ENCODE measurements around the gene FAM3A.

Gene FAM3A

DNA sequence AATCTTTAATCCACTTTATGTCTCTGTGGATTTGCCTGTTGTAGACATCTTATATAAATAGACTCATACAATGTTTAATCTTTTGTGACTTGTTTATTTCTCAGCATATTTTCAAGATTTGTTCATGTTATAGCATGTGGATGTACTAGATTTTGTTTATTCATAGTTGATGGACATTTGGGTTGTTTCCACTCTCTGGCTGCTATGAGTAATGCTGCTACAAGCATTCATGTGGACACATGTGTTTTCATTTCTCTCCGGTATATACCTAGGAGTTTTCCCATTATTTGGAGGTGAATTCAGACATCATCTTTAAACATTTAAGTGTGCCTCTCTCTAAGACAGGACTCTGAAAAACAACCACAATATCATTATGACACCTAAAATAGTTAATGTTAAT, 33.7 kb upstream of the FAM3A start:
- H3K79me2 ChIP-seq (ENCODE audit: insufficient read depth, low read length): peaks cover 41% of the 10 kb centered on the region
- no peaks in the 10 kb centered on the region for H3K9me3 ChIP-seq (ENCODE audit: insufficient read depth, low read depth, low read length)
- peaks cover 4% of the 10 kb centered on the region; the same call in 1 of the 2 replicates for H3K36me3 ChIP-seq (ENCODE audit: insufficient read depth, low read length)

GRCh38 chrX:154548028-154548316, 31.9 kb upstream of the FAM3A start:
- Histone ChIP-seq H3K9me2 (replicated peaks; ENCODE audit: low read depth, low read length) (no peaks in the 10 kb centered on the region), H3K4me1 (ENCODE audit: insufficient read depth, low read length, poor library complexity, severe bottlenecking) (peaks cover 30% of the 10 kb centered on the region), H3K9ac (ENCODE audit: low read depth, low read length, poor library complexity, severe bottlenecking) (peak overlapping the region; percentile 91), H4K20me1 (ENCODE audit: insufficient read depth, low read length, poor library complexity, severe bottlenecking) (no peaks in the 10 kb centered on the region), H3K4me2 (ENCODE audit: low read depth, low read length, poor library complexity, severe bottlenecking) (peak overlapping the region; percentile 95), H3K27me3 (ENCODE audit: insufficient read depth, low read length, poor library complexity, severe bottlenecking) (no peaks in the 10 kb centered on the region), H3K36me3 (ENCODE audit: insufficient read depth, low read length) (no peaks in the 10 kb centered on the region), H3K79me2 (ENCODE audit: insufficient read depth, low read length) (peaks cover 44% of the 10 kb centered on the region), H3K9me3 (ENCODE audit: insufficient read depth, low read depth, low read length) (no peaks in the 10 kb centered on the region), H2AFZ (ENCODE audit: low read length) (peak overlapping the region; percentile 78; the same call in 1 of the 2 replicates), H3K4me3 (ENCODE audit: low read length, poor library complexity, severe bottlenecking) (peak overlapping the region; percentile 87), H3F3A (ENCODE audit: low read depth) (no peaks in the 10 kb centered on the region)
- TF ChIP-seq, protein P1, sequence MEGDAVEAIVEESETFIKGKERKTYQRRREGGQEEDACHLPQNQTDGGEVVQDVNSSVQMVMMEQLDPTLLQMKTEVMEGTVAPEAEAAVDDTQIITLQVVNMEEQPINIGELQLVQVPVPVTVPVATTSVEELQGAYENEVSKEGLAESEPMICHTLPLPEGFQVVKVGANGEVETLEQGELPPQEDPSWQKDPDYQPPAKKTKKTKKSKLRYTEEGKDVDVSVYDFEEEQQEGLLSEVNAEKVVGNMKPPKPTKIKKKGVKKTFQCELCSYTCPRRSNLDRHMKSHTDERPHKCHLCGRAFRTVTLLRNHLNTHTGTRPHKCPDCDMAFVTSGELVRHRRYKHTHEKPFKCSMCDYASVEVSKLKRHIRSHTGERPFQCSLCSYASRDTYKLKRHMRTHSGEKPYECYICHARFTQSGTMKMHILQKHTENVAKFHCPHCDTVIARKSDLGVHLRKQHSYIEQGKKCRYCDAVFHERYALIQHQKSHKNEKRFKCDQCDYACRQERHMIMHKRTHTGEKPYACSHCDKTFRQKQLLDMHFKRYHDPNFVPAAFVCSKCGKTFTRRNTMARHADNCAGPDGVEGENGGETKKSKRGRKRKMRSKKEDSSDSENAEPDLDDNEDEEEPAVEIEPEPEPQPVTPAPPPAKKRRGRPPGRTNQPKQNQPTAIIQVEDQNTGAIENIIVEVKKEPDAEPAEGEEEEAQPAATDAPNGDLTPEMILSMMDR (conservative IDR thresholded peaks at IDR 0.05; ENCODE audit: low read length): no peak
- no peak for TF ChIP-seq EZH2phosphoT487 (IDR thresholded peaks at IDR 0.05; ENCODE audit: borderline replicate concordance)

More for the DNA sequence above, 33.7 kb upstream of the FAM3A start:
- no peaks in the 10 kb centered on the region for H3K27me3 ChIP-seq (ENCODE audit: insufficient read depth, low read length, poor library complexity, severe bottlenecking)
- H3K9me2 ChIP-seq (replicated peaks; ENCODE audit: low read depth, low read length): no peaks in the 10 kb centered on the region
- H3K4me3 ChIP-seq (ENCODE audit: low read length, poor library complexity, severe bottlenecking): peak overlapping the region; percentile 25
- no peaks in the 10 kb centered on the region for H3F3A ChIP-seq (ENCODE audit: low read depth)
- no peak overlapping the region for H2AFZ ChIP-seq (ENCODE audit: low read length)
- H3K9ac ChIP-seq (ENCODE audit: low read depth, low read length, poor library complexity, severe bottlenecking): no peak overlapping the region
- no peak for TF ChIP-seq EZH2phosphoT487 (IDR thresholded peaks at IDR 0.05; ENCODE audit: borderline replicate concordance)
- TF ChIP-seq, protein P1 (conservative IDR thresholded peaks at IDR 0.05; ENCODE audit: low read length): no peak
- peaks cover 20% of the 10 kb centered on the region for H3K4me1 ChIP-seq (ENCODE audit: insufficient read depth, low read length, poor library complexity, severe bottlenecking)
- no peaks in the 10 kb centered on the region for H4K20me1 ChIP-seq (ENCODE audit: insufficient read depth, low read length, poor library complexity, severe bottlenecking)
- peak overlapping the region; percentile 95 for H3K4me2 ChIP-seq (ENCODE audit: low read depth, low read length, poor library complexity, severe bottlenecking)

DNA sequence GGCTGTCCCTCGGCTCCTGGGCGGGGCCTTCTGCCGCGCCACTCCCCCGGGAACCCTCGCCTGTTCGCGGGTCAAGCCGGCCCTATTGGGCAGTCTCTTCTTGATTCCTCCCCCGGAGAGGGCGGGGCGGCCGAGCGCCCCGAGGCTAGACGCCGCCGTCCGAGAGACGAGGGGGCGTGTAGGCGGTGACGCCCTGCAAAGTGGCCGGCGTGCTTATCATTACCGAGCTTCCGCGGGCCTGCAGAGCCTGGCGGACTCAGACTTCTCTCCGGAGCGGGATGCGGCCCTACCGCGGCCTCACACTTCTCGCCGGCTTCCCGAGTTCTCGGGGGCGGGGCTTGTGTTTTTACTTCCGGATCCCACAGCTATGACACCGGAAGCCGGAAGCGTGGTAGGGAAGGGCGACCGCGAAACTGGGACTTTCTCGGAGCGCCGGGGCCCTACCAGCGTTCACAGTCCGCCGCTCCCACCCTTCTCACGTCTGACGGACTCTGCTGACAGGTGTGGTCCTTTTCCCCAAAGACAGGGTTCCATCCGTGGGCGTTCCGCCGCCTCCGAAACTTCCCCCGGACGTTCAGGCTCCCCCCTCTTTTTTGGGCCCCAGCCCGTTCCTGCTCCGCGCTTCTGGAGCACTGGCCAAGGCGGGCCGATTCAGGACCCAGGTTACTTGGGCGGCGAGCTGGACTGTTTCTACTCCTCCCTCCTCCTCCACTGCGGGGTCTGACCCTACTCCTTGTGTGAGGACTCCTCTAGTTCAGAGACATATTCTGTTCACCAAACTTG, 31.4 kb upstream of the FAM3A start, which contains the start of gene IKBKG:
Gene IKBKG, plus strand, starts transcription at position 376 of the 783 bp plus-strand sequence. CDS start 4,383 bp downstream, outside the sequence.
- H3K9ac ChIP-seq (ENCODE audit: low read depth, low read length, poor library complexity, severe bottlenecking): peak within 1 kb of the TSS; percentile 91
- no peaks in the 10 kb centered on the region for H3K36me3 ChIP-seq (ENCODE audit: insufficient read depth, low read length)
- H3K79me2 ChIP-seq (ENCODE audit: insufficient read depth, low read length): peaks cover 44% of the 10 kb centered on the region
- H3K4me1 ChIP-seq (ENCODE audit: insufficient read depth, low read length, poor library complexity, severe bottlenecking): peaks cover 35% of the 10 kb centered on the region
- peak within 1 kb of the TSS; percentile 78 for H2AFZ ChIP-seq (ENCODE audit: low read length)
- TF ChIP-seq, protein P1 (conservative IDR thresholded peaks at IDR 0.05; ENCODE audit: low read length): no peak
- TF ChIP-seq EZH2phosphoT487 (IDR thresholded peaks at IDR 0.05; ENCODE audit: borderline replicate concordance): no peak
- no peaks in the 10 kb centered on the region for H3F3A ChIP-seq (ENCODE audit: low read depth)
- H3K9me2 ChIP-seq (replicated peaks; ENCODE audit: low read depth, low read length): no peaks in the 10 kb centered on the region
- H3K4me2 ChIP-seq (ENCODE audit: low read depth, low read length, poor library complexity, severe bottlenecking): peak within 1 kb of the TSS; percentile 95
- no peaks in the 10 kb centered on the region for H3K9me3 ChIP-seq (ENCODE audit: insufficient read depth, low read depth, low read length)
- peak within 1 kb of the TSS; percentile 87 for H3K4me3 ChIP-seq (ENCODE audit: low read length, poor library complexity, severe bottlenecking)
- no peaks in the 10 kb centered on the region for H4K20me1 ChIP-seq (ENCODE audit: insufficient read depth, low read length, poor library complexity, severe bottlenecking)
- no peaks in the 10 kb centered on the region for H3K27me3 ChIP-seq (ENCODE audit: insufficient read depth, low read length, poor library complexity, severe bottlenecking)

All from Loucy (cell line).